ENCODE data around the gene CYP24A1.

GRCh38 chr20:54108817-54109216 is 65.0 kb downstream of the CYP24A1 start:
- TF ChIP-seq ZNF124 (CRISPR knock-in tag; IDR thresholded peaks at IDR 0.05), result no peak
- no peak for TF ChIP-seq MXI1 (IDR thresholded peaks at IDR 0.05; ENCODE audit: borderline replicate concordance, low read depth, low read length)
- TF ChIP-seq GMEB1 (CRISPR knock-in tag; IDR thresholded peaks at IDR 0.05; ENCODE audit: borderline replicate concordance), result no peak
- TF ChIP-seq NFIC (IDR thresholded peaks at IDR 0.05; ENCODE audit: low read length), result no peak
- no peak for TF ChIP-seq RAD21 (CRISPR knock-in tag; IDR thresholded peaks at IDR 0.05)
- no peak for TF ChIP-seq CTCF (CRISPR knock-in tag; IDR thresholded peaks at IDR 0.05)
- TF ChIP-seq CBFB (CRISPR knock-in tag; IDR thresholded peaks at IDR 0.05), result no peak
